ENCODE measurements around the gene RPL41.

DNA sequence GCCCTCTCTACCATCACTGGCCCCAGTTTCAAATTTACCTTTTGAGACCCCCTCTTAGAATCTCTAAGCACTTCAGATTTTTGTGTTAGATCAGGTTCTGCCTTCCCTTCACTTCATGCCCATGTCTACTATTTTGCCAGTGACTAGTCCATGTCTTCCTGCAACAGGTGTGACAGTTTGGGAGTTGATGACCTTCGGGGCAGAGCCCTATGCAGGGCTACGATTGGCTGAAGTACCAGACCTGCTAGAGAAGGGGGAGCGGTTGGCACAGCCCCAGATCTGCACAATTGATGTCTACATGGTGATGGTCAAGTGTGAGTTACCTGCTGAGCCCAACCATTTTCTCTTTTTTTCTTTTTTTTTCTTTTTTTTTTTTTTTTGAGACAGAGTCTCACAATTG is 17.8 kb upstream of the RPL41 start:
- TF ChIP-seq, protein P1, sequence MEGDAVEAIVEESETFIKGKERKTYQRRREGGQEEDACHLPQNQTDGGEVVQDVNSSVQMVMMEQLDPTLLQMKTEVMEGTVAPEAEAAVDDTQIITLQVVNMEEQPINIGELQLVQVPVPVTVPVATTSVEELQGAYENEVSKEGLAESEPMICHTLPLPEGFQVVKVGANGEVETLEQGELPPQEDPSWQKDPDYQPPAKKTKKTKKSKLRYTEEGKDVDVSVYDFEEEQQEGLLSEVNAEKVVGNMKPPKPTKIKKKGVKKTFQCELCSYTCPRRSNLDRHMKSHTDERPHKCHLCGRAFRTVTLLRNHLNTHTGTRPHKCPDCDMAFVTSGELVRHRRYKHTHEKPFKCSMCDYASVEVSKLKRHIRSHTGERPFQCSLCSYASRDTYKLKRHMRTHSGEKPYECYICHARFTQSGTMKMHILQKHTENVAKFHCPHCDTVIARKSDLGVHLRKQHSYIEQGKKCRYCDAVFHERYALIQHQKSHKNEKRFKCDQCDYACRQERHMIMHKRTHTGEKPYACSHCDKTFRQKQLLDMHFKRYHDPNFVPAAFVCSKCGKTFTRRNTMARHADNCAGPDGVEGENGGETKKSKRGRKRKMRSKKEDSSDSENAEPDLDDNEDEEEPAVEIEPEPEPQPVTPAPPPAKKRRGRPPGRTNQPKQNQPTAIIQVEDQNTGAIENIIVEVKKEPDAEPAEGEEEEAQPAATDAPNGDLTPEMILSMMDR (IDR thresholded peaks at IDR 0.05; ENCODE audit: low read depth, low read length, missing input control) = no peak
- TF ChIP-seq, protein P2, sequence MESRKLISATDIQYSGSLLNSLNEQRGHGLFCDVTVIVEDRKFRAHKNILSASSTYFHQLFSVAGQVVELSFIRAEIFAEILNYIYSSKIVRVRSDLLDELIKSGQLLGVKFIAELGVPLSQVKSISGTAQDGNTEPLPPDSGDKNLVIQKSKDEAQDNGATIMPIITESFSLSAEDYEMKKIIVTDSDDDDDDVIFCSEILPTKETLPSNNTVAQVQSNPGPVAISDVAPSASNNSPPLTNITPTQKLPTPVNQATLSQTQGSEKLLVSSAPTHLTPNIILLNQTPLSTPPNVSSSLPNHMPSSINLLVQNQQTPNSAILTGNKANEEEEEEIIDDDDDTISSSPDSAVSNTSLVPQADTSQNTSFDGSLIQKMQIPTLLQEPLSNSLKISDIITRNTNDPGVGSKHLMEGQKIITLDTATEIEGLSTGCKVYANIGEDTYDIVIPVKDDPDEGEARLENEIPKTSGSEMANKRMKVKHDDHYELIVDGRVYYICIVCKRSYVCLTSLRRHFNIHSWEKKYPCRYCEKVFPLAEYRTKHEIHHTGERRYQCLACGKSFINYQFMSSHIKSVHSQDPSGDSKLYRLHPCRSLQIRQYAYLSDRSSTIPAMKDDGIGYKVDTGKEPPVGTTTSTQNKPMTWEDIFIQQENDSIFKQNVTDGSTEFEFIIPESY (IDR thresholded peaks at IDR 0.05) = no peak
- TF ChIP-seq EGR1 (IDR thresholded peaks at IDR 0.05; ENCODE audit: low read depth in 2 of 2) = no peak

Measured in liver (tissue), 3 donors.